ENCODE results near the gene IL32. TPM values are rescaled to one million over a fixed set of nuclear protein-coding genes. Genes with fewer than 3 reads are reported as not detected.

The IL32 gene
- polyA plus RNA-seq, 1 donor = 174 TPM

Other genes with a start within 250 kb of the IL32 start
- 0.49 TPM for gene PRSS21, start 248.4 kb upstream of the IL32 start, polyA plus RNA-seq
- 4.3 TPM for gene ZG16B, start 235.3 kb upstream of the IL32 start, polyA plus RNA-seq
- 0.63 TPM for gene PRSS22, start 207.5 kb upstream of the IL32 start, polyA plus RNA-seq
- 9.4 TPM for gene FLYWCH2, start 182.4 kb upstream of the IL32 start, polyA plus RNA-seq
- 22.0 TPM for gene FLYWCH1, start 153.7 kb upstream of the IL32 start, polyA plus RNA-seq
- 0.66 TPM for gene KREMEN2, start 101.4 kb upstream of the IL32 start, polyA plus RNA-seq
- gene PAQR4, start 96.3 kb upstream of the IL32 start, polyA plus RNA-seq = 16.4 TPM
- gene PKMYT1, start 85.2 kb upstream of the IL32 start, polyA plus RNA-seq = 11.0 TPM
- gene CLDN9, start 52.7 kb upstream of the IL32 start, polyA plus RNA-seq = 5.2 TPM
- gene CLDN6, start 47.5 kb upstream of the IL32 start, polyA plus RNA-seq = 26.0 TPM
- gene TNFRSF12A, start 45.3 kb upstream of the IL32 start, polyA plus RNA-seq = 48.4 TPM
- 57.8 TPM for gene HCFC1R1, start 41.7 kb upstream of the IL32 start, polyA plus RNA-seq
- gene THOC6, start 41.6 kb upstream of the IL32 start, polyA plus RNA-seq = 46.7 TPM
- 14.0 TPM for gene BICDL2, start 28.7 kb upstream of the IL32 start, polyA plus RNA-seq
- gene MMP25, start 19.1 kb upstream of the IL32 start, polyA plus RNA-seq = 4.3 TPM
- gene ZSCAN10, start 33.7 kb downstream of the IL32 start, polyA plus RNA-seq = 0.66 TPM
- gene ZNF205, start 46.9 kb downstream of the IL32 start, polyA plus RNA-seq = 12.8 TPM
- 11.6 TPM for gene ZNF213, start 69.4 kb downstream of the IL32 start, polyA plus RNA-seq
- not detected for gene OR1F1, start 122.6 kb downstream of the IL32 start, polyA plus RNA-seq
- 10.8 TPM for gene ZNF200, start 169.5 kb downstream of the IL32 start, polyA plus RNA-seq
- 0.45 TPM for gene MEFV, start 191.0 kb downstream of the IL32 start, polyA plus RNA-seq
- 42.8 TPM for gene ZNF263, start 217.9 kb downstream of the IL32 start, polyA plus RNA-seq
- gene TIGD7, start 239.8 kb downstream of the IL32 start, polyA plus RNA-seq = 10.7 TPM
- 40.6 TPM for gene ZNF75A, start 239.9 kb downstream of the IL32 start, polyA plus RNA-seq